ENCODE measurements around the gene CLEC7A.

Gene CLEC7A

GRCh38 chr12:10140001-10140400, 10.0 kb upstream of the CLEC7A start:
- DNase-seq (ENCODE audit: low read depth in 2 of 2): no peak

- DNase-seq (ENCODE audit: low read depth in 2 of 2): no peak
These were observed 6.7 kb upstream of the CLEC7A start for GRCh38 chr12:10136637-10137205.

GRCh38 chr12:10135126-10135525, 5.1 kb upstream of the CLEC7A start:
- no peak for DNase-seq (ENCODE audit: low read depth in 2 of 2)

DNA sequence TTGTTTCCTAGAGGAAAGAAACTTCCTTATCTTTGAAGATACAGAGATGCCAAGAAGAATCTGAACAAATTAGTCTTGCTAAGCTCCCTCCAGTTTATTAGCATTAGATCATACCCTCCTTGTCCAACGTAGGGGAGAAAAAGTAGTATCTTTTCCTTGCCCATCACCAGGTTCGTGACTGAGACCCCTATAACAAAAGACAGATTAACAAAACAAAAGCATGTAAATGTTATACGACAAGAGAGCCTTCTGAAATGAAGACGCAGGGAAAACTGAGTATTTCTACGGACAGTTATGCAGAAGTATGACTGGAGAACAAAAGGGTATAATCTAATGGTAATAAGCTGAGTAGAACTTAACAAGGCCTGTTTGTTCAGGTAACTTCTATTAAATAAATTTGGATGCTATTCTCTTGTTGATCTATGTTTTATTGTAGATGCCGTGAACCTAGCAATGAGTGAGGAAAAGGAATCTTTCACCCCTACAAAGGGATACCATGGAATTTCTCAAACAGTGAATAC, 2.9 kb upstream of the CLEC7A start:
- DNase-seq (ENCODE audit: low read depth in 2 of 2): no peak

- no peak for DNase-seq (ENCODE audit: low read depth in 2 of 2)
These were observed 1.2 kb upstream of the CLEC7A start for GRCh38 chr12:10131111-10131690.

DNA sequence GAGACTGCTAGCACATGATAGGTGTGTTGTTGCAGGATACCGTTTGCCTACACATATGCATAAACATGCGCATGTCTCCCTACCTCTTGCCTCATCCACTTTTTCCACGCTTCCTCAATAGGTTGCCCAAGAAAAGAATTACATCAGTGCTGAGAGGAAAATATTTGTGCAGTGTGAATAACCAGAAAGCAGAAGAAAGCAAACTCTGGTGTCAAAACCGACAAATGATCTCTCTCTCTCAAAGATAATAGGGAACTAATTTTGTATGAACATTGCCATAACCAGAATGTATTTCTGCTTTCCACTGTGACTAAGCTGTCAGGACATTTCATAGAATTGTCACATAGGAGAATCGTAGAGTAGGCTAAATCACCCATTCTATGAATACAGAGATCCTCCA, 1.3 kb downstream of the CLEC7A start:
- DNase-seq (ENCODE audit: low read depth in 2 of 2): no peak

GRCh38 chr12:10126413-10126812, 3.6 kb downstream of the CLEC7A start:
- DNase-seq (ENCODE audit: low read depth in 2 of 2): no peak

- DNase-seq (ENCODE audit: low read depth in 2 of 2): no peak
These were observed 7.3 kb downstream of the CLEC7A start for GRCh38 chr12:10122689-10123088.

GRCh38 chr12:10121278-10121677, 8.7 kb downstream of the CLEC7A start:
- DNase-seq (ENCODE audit: low read depth in 2 of 2): no peak

- no peak for DNase-seq (ENCODE audit: low read depth in 2 of 2)
These were observed 10.9 kb downstream of the CLEC7A start for GRCh38 chr12:10119066-10119465.

- DNase-seq (ENCODE audit: low read depth in 2 of 2): no peak
These were observed 14.1 kb downstream of the CLEC7A start for GRCh38 chr12:10115890-10116289.

DNA sequence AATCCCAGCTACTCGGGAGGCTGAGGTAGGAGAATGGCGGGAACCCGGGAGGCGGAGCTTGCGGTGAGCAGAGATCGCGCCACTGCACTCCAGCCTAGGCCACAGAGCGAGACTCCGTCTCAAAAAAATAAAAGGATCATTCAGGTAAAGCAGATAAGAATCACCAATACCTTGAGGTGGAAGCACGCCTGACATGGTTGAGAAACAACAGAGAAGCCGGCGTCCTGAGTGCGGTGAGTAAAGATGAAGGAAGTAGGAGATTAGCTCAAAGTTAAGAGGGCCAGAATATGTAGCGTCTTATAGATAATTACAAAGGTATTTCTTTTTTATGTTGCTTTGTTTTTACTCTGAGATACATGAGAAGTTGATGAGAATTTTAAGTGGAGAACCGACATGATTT, 14.7 kb downstream of the CLEC7A start:
- no peak for DNase-seq (ENCODE audit: low read depth in 2 of 2)

DNA sequence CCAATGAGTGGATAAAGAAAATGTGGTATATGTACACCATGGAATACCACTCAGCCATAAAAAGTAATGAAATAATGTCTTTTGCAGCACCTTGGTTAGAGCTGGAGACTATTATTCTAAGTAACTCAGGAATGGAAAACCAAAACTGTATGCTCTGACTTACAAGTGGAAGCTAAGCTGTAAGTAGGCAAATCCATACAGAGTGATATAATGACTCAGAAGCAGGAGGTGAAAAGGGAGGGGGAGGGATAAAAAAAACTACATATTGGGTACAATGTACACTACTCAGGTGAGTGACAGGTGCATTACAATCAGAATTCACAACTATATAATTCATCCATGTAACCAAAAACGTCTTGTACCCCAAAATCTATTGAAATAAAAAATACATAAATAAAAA, 16.1 kb downstream of the CLEC7A start:
- no peak for DNase-seq (ENCODE audit: low read depth in 2 of 2)

- no peak for DNase-seq (ENCODE audit: low read depth in 2 of 2)
These were observed 16.9 kb downstream of the CLEC7A start for GRCh38 chr12:10113075-10113474.

DNA sequence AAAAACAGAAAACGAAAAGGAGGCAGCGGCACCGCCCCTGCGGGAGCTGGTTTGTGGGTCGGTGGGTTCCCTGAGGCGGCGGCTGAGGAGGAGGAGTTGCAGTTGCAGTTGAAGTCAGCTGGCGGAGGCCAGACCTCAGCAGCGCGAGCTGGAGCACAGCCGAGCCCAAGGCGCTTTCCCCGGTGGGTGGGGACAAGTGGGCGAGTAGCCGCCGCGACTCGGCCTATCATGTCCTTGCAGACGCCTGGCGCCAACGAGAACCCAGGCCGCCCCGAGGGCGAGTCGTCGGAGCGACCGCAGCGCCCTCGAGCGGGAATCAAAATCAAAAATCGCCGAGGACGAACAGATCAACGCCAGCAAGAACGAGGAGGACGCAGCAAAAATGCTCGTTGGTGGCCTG, 18.5 kb downstream of the CLEC7A start:
- no peak for DNase-seq (ENCODE audit: low read depth in 2 of 2)

- no peak for DNase-seq (ENCODE audit: low read depth in 2 of 2)
These were observed 19.6 kb downstream of the CLEC7A start for GRCh38 chr12:10110256-10110844.

DNA sequence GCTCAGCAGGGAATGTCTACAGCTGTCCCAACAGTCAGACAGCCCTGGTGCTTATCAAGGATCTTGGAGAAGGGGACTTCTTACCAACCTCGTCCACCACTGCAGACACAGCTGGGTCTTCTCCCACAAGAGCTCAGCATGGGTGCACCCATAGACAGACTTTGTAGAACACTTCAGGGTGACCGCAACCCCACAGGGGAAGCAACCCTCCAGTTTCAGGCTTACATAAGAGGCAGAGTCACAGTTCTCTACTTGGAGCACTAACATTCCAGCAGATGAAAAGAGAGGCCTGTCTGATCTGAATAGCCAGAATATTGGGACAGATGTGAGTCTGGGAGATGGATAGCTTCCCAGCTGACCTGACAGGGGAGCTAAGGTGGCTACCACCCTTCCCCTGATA, 27.7 kb downstream of the CLEC7A start:
- DNase-seq (ENCODE audit: low read depth in 2 of 2): no peak

DNA sequence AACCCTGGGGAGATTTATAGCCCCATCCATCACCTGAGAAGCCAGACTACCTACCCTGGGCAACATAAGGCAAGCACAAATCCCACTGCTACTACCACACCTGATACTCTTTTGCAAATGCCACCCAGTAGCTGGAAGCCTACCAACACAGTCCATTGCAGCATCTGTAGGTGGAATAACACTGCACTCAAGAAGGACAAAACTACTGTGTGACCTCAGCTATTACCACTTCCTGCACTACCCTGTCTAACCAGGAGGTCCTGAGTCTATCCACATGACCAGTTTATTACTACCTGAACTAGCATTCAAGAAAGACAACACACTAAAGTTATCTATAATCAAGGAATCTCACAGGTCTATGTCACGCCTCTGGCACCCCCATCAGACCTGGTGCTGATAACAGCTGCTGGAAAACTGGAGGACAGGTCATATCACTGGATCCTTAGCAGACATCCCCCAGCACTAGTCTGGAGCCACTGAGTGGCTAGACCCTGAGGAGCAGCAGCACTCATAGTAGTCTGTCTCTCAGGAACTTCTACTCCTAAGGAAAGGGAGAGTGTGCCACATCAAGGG, 28.3 kb downstream of the CLEC7A start:
- DNase-seq (ENCODE audit: low read depth in 2 of 2): no peak

- no peak for DNase-seq (ENCODE audit: low read depth in 2 of 2)
These were observed 28.9 kb downstream of the CLEC7A start for GRCh38 chr12:10101042-10101579.

- DNase-seq (ENCODE audit: low read depth in 2 of 2): no peak
These were observed 31.2 kb downstream of the CLEC7A start, which contains the start of gene CLEC1A for GRCh38 chr12:10098791-10099190. Gene CLEC1A, minus strand, starts transcription at chr12:10098985. Its CDS starts 63 bp downstream, at chr12:10098922.

DNA sequence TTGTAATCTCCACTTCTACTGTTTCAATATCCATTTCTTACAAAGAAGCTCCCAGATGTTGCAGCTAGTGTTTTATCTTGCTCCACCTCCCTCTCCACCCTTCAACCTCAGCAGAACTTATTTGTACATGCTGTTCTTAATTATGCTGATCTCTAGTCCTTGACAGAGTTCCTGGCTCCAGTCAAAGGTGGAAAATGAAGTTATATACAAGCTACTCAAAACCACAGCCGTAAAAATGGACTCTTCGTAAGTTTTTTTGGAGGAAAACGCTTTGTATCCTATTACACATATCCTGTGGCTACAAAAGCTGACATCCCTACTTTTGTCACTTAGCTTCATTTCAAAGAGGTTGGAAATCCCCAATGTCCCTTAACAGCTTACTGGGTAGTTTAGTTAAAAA, 32.5 kb downstream of the CLEC7A start:
- DNase-seq (ENCODE audit: low read depth in 2 of 2): no peak

- no peak for DNase-seq (ENCODE audit: low read depth in 2 of 2)
These were observed 34.0 kb downstream of the CLEC7A start for GRCh38 chr12:10095971-10096370.
